ENCODE results near the gene TSPEAR.

Gene TSPEAR

DNA sequence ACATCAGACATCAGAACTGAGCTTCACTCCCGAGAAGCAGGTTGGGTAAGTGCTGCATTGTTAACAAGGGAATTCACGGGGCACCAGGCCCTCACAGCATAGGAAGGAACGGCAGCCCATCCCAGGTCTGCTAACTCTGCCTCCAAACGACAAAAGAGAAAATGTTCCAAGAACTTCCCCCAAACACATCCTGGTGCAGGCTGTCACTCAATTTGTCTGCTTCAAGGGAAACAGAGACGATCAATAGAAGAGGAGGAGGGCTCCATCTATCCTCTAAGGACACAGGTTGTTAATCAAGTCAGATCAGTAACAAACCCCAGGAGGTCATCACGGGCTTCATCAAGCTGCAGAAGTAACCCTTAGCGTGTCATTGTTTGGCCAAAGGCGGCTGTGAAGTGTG lies 3.5 kb upstream of the TSPEAR start:
- H3K4me3 ChIP-seq (replicated peaks; ENCODE audit: low read depth, low read length), result no peak overlapping the region
- TF ChIP-seq, protein P1, sequence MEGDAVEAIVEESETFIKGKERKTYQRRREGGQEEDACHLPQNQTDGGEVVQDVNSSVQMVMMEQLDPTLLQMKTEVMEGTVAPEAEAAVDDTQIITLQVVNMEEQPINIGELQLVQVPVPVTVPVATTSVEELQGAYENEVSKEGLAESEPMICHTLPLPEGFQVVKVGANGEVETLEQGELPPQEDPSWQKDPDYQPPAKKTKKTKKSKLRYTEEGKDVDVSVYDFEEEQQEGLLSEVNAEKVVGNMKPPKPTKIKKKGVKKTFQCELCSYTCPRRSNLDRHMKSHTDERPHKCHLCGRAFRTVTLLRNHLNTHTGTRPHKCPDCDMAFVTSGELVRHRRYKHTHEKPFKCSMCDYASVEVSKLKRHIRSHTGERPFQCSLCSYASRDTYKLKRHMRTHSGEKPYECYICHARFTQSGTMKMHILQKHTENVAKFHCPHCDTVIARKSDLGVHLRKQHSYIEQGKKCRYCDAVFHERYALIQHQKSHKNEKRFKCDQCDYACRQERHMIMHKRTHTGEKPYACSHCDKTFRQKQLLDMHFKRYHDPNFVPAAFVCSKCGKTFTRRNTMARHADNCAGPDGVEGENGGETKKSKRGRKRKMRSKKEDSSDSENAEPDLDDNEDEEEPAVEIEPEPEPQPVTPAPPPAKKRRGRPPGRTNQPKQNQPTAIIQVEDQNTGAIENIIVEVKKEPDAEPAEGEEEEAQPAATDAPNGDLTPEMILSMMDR (IDR thresholded peaks at IDR 0.05; ENCODE audit: low read depth, low read length, missing control alignments), result no peak
- no peak for DNase-seq (ENCODE audit: extremely low read depth, low read depth)

DNA sequence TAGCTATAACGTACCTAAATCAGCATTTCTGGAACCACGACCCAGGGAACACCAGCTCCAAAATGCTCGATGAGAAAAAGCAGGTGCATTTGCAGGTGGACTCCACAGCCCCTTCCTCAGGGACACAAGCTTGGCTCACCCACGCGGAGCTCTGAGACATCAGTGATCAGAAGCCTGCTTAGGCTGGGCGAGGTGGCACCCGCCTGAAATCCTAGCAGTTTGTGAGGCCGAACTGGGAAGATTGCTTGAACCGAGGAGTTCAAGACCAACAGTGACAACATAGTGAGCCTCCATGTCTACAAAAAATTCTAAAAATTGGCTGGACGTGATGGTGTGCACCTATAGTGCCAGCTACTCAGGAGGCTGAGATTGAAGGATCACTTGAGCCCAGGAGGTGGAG lies 2.5 kb upstream of the TSPEAR start:
- TF ChIP-seq, protein P1 (IDR thresholded peaks at IDR 0.05; ENCODE audit: low read depth, low read length, missing control alignments), result no peak
- no peak overlapping the region for H3K4me3 ChIP-seq (replicated peaks; ENCODE audit: low read depth, low read length)
- DNase-seq (ENCODE audit: extremely low read depth, low read depth), result no peak

DNA sequence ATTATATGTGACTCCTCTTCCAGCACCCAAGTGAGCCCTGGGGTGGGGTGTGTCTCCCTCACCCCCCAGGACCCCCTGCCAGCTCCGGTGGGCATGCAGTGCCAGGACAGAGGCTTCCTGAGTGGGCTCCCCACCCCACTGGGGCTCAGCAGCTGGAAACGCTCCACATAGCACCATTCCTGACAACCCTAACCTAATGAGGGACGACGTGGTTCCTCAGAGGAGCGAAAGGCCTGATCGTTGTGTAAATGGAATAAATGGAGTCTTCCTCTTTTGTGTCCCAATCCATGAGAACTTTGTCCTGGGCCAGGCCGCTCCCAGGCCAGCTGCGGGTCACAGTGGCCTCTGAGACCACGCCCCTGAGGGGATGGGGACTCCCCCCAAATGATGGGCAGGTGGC lies 1.8 kb upstream of the TSPEAR start:
- H3K4me3 ChIP-seq (replicated peaks; ENCODE audit: low read depth, low read length), result no peak overlapping the region
- TF ChIP-seq, protein P1 (IDR thresholded peaks at IDR 0.05; ENCODE audit: low read depth, low read length, missing control alignments), result no peak

DNA sequence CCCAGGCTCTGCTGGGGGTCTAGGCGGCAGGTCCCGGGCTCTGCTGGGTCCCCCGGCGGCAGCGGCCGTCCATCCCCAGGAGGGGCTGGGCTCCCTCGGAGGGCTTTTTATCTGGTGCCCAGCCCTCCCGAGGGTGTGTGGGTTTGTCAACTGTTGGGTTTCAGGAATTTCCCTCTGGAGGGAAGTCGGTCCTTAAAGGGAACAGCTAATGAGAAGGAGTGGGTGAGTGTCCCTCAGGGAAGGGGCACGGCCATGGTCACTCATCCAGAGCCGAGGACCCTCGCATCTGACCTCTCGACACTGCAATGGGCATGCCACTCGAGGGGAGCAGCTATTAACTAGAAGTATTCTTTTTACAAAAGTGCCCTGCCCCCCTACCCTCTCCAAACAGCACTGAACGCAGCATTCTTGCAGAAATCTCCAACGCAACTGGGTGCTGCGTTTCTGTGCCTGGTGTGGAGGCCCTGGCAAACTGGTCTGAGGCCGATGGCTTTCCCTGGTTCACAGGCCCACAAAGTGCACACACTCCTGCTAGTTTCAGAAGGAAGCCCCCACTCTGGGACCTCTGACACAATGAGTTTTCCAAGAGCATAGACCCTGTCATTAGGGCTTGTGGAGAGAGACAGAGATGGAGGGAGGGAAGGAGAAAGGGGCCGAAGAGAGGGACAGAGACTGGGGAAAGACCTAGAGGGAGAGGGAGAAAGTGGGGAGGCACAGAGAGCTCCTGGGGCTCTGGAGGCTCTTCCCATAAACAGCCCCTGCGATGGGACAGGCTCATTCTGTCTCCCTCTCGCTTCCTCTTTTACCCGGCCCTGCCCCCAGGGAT lies 1.0 kb upstream of the TSPEAR start:
- no peak overlapping the region for H3K4me3 ChIP-seq (replicated peaks; ENCODE audit: low read depth, low read length)
- TF ChIP-seq, protein P1 (IDR thresholded peaks at IDR 0.05; ENCODE audit: low read depth, low read length, missing control alignments), result no peak
- DNase-seq (ENCODE audit: extremely low read depth, low read depth), result no peak

More for the DNA sequence above, 1.8 kb upstream of the TSPEAR start:
- no peak for DNase-seq (ENCODE audit: extremely low read depth, low read depth)

DNA sequence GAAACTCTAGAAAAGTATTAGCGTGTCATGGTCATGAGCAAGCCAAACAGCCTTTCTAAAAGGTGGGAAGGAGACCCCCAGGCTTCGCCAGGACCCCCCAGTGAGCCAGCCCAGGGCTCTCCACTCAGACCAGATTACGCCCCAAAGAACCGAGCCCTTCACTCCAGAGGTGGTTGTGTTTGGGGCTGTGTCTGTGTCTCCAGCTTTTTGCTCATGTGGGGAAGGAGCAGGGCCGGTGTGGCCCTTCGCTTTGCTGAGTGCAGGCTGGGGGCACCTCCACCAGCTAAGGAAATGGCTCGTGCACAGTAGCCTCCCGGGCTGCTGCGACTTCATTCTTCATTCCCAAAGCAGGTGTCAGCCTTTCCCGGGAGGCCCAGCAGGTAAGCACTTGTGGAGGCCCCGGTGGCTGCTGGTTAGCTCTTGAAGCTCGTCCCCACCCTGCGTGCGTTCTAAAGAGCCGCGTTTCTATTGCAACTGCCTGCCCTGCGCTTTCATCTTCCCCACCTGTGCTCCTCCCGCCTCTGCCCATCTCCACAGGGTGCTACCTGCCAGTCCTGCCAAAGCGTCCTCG lies 531 bp downstream of the TSPEAR start:
- DNase-seq (ENCODE audit: extremely low read depth, low read depth), result no peak
- H3K4me3 ChIP-seq (replicated peaks; ENCODE audit: low read depth, low read length), result no peak overlapping the region
- TF ChIP-seq, protein P1 (IDR thresholded peaks at IDR 0.05; ENCODE audit: low read depth, low read length, missing control alignments), result no peak

DNA sequence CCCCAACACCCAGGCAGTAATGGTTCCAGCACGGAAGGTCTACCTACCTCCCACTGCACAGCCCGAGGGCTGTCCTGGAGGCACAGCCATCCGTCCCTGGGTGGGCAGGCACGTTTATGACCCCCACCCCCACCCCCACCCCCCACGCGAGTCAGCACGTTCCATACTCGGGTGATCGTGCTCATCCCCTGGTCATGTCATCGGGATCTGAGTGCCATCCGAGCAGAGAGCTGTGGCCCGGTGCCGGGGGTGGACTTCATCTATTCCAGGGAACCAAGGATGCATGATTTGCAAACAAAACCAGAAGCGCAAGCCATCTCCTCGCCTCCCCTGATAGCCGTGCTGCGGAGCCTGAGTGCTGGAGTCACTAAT lies 1.1 kb downstream of the TSPEAR start:
- DNase-seq (ENCODE audit: extremely low read depth, low read depth), result no peak
- TF ChIP-seq, protein P1 (IDR thresholded peaks at IDR 0.05; ENCODE audit: low read depth, low read length, missing control alignments), result no peak

More for the DNA sequence above, 1.1 kb downstream of the TSPEAR start:
- H3K4me3 ChIP-seq (replicated peaks; ENCODE audit: low read depth, low read length), result no peak overlapping the region
